ENCODE data around the gene ACSL1.

GRCh38 chr4:184713887-184714286 is 111.9 kb downstream of the ACSL1 start:
- TF ChIP-seq, protein P1, sequence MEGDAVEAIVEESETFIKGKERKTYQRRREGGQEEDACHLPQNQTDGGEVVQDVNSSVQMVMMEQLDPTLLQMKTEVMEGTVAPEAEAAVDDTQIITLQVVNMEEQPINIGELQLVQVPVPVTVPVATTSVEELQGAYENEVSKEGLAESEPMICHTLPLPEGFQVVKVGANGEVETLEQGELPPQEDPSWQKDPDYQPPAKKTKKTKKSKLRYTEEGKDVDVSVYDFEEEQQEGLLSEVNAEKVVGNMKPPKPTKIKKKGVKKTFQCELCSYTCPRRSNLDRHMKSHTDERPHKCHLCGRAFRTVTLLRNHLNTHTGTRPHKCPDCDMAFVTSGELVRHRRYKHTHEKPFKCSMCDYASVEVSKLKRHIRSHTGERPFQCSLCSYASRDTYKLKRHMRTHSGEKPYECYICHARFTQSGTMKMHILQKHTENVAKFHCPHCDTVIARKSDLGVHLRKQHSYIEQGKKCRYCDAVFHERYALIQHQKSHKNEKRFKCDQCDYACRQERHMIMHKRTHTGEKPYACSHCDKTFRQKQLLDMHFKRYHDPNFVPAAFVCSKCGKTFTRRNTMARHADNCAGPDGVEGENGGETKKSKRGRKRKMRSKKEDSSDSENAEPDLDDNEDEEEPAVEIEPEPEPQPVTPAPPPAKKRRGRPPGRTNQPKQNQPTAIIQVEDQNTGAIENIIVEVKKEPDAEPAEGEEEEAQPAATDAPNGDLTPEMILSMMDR (optimal IDR thresholded peaks at IDR 0.05 in 1 of 3, IDR thresholded peaks at IDR 0.05 in 1 of 3, conservative IDR thresholded peaks at IDR 0.05 in 1 of 3; ENCODE audit: extremely low read depth in 1 of 3, insufficient read depth in 2 of 3, low read length in 3 of 3) = no peak
- no peak for TF ChIP-seq EZH2 (IDR thresholded peaks at IDR 0.05; ENCODE audit: low read length)

Measured in keratinocyte (primary cell).